B cell (primary cell): ENCODE measurements around the gene CYTH3. TPM values are rescaled to one million over a fixed set of nuclear protein-coding genes. Genes with fewer than 3 reads are reported as not detected.

Experiments used
- ATAC-seq: fragments of 200-7000 bp; cut with Tn5 transposase; one replicate; pipeline ENCODE4 v1.10.0; 2021; ENCODE audit warnings: low read depth, mild to moderate bottlenecking, moderate number of reproducible peaks, moderate library complexity
- CTCF ChIA-PET: fragments of 350-600 bp; sonication (Branson Sonifier 250); formaldehyde crosslinking; loops from one replicate; lab custom pipeline; 2021; ENCODE audit warnings: antibody characterized with exemption, inconsistent platforms; lab: Charles Lee
- POLR2A ChIA-PET: fragments of 350-600 bp; sonication (Branson Sonifier 250); formaldehyde crosslinking; loops from one replicate; lab custom pipeline; 2021; ENCODE audit warnings: antibody characterized with exemption; lab: Charles Lee
- DNase-seq: peaks from one replicate; pipeline ENCODE4 v3.0.0; 2013
- H2AFZ ChIP-seq: 2 replicates; pipeline ENCODE4 v1.6.1; 2012; ENCODE audit warnings: mild to moderate bottlenecking, low read depth, low read length; ENCODE audit not compliant: insufficient read depth, poor library complexity, severe bottlenecking
- H3K27ac ChIP-seq, 2 donors: 1 replicate in 1 of 2; 2 replicates in 1 of 2; pipeline ENCODE4 v1.5.1; 2012 to 2013; ENCODE audit warnings: low read length in 2 of 2, mild to moderate bottlenecking in 2 of 2, moderate library complexity in 1 of 2
- H3K27me3 ChIP-seq, 4 experiments: fragments of 200-600 bp in 1 of 4; sonication (generic) in 1 of 4; replicated peaks in 1 of 4; 1 replicate in 2 of 4; 2 replicates in 2 of 4; pipeline versions ENCODE4 v1.6.1 to v1.7.0; 2013 to 2016; ENCODE audit warnings: low read length in 3 of 4, mild to moderate bottlenecking in 2 of 4, mixed read lengths in 1 of 4, moderate library complexity in 1 of 4; ENCODE audit not compliant: insufficient read depth in 4 of 4, control insufficient read depth in 3 of 4; ENCODE audit errors: control extremely low read depth in 1 of 4
- H3K36me3 ChIP-seq, 2 experiments: replicated peaks in 1 of 2; 1 replicate in 1 of 2; 2 replicates in 1 of 2; pipeline versions ENCODE4 v1.6.1 to v1.7.1; 2013; ENCODE audit warnings: low read length in 1 of 2; ENCODE audit not compliant: insufficient read depth in 2 of 2, control insufficient read depth in 1 of 2; ENCODE audit errors: control extremely low read depth in 1 of 2, extremely low read depth in 1 of 2
- H3K4me1 ChIP-seq, 2 donors: fragments of 200-600 bp in 1 of 2; sonication (generic) in 1 of 2; 1 replicate in 1 of 2; 2 replicates in 1 of 2; pipeline versions ENCODE4 v1.5.1 to v1.6.1; 2013 to 2017; ENCODE audit warnings: low read length in 2 of 2; ENCODE audit not compliant: control insufficient read depth in 2 of 2, insufficient read depth in 2 of 2
- H3K4me2 ChIP-seq: replicated peaks from 2 replicates; pipeline ENCODE3; 2012; ENCODE audit warnings: mild to moderate bottlenecking, low read depth, low read length; ENCODE audit not compliant: poor library complexity, severe bottlenecking
- H3K4me3 ChIP-seq, 5 experiments: fragments of 200-600 bp in 1 of 5; sonication (generic) in 1 of 5; 1 replicate in 3 of 5; 2 replicates in 2 of 5; pipeline versions ENCODE4 v1.5.1 to v1.7.0; 2011 to 2016; ENCODE audit warnings: low read length in 4 of 5, mild to moderate bottlenecking in 4 of 5, low read depth in 2 of 5, control low read depth in 1 of 5, moderate library complexity in 1 of 5; ENCODE audit not compliant: insufficient read depth in 1 of 5; ENCODE audit errors: control extremely low read depth in 1 of 5, extremely low read depth in 1 of 5
- H3K79me2 ChIP-seq: fragments of 200-600 bp; sonication (generic); one replicate; pipeline ENCODE4 v1.6.0; 2016; ENCODE audit warnings: low read length; ENCODE audit not compliant: control insufficient read depth, insufficient read depth
- H3K9ac ChIP-seq: fragments of 200-600 bp; sonication (generic); 2 replicates; pipeline ENCODE4 v1.6.1; 2017; ENCODE audit warnings: mild to moderate bottlenecking, low read length, moderate library complexity
- H3K9me3 ChIP-seq, 3 donors: one replicate each; pipeline versions ENCODE4 v1.6.1 to v1.7.1; 2013; ENCODE audit warnings: low read length in 2 of 3; ENCODE audit not compliant: control insufficient read depth in 2 of 3, insufficient read depth in 1 of 3; ENCODE audit errors: control extremely low read depth in 1 of 3
- H4K20me1 ChIP-seq: 2 replicates; pipeline ENCODE4 v1.6.0; 2012; ENCODE audit warnings: mild to moderate bottlenecking, low read length; ENCODE audit not compliant: insufficient read depth, control insufficient read depth, poor library complexity, severe bottlenecking
- H3K27ac Mint-ChIP-seq: one replicate; pipeline ENCODE4 v1.8.0; 2021; ENCODE audit warnings: mixed read lengths
- H3K27me3 Mint-ChIP-seq: one replicate; pipeline ENCODE4 v1.8.0; 2021; ENCODE audit warnings: mixed read lengths
- H3K4me1 Mint-ChIP-seq: one replicate; pipeline ENCODE4 v1.8.0; 2021; ENCODE audit warnings: mixed read lengths
- H3K4me3 Mint-ChIP-seq: one replicate; pipeline ENCODE4 v1.8.0; 2021; ENCODE audit warnings: mixed read lengths
- H3K9me3 Mint-ChIP-seq: one replicate; pipeline ENCODE4 v1.8.0; 2022; ENCODE audit warnings: mixed read lengths; ENCODE audit not compliant: insufficient read depth
- EZH2 ChIP-seq: IDR thresholded peaks from 2 replicates; pipeline ENCODE4 v1.6.1; 2012; ENCODE audit warnings: borderline replicate concordance, low read depth, mild to moderate bottlenecking, moderate library complexity, low read length; ENCODE audit not compliant: insufficient read depth, poor library complexity, severe bottlenecking
- WGBS: methylation state at CpG from one replicate; pipeline ENCODE4 v1.1.5; 2013; ENCODE audit warnings: missing lambda C conversion rate; ENCODE audit not compliant: insufficient coverage; 5-methylcytosine and 5-hydroxymethylcytosine counted together
- intact Hi-C: fragments of 100-400 bp; cut with micrococcal nuclease; formaldehyde crosslinking; loops from one replicate; pipeline ENCODE4 v1.10.0; 2022
- polyA plus RNA-seq: library from polyadenylated mRNA; depleted of rRNA; stranded (reverse); fragments of >200 nt; gene quantifications from 2 replicates; pipeline ENCODE4 v1.2.3, GENCODE V29; 2012
- total RNA-seq, 2 donors: library from RNA; stranded (reverse); fragments of 120-200 nt in 1 of 2; gene quantifications; 1 replicate in 1 of 2; 2 replicates in 1 of 2; pipeline versions ENCODE4 v1.2.3 to v1.2.4, GENCODE V29; 2013 to 2022
- TF ChIP-seq, protein P1 (sequence below): fragments of 200-600 bp; IDR thresholded peaks from one replicate; pipeline ENCODE4 v1.8.0; 2022; ENCODE audit warnings: antibody characterized with exemption, mild to moderate bottlenecking

CYTH3 gene
- total and polyA plus RNA-seq, 2 donors (not counting 1 experiment from before 2014, with no cell fraction given), result 5.2 to 11.3 TPM

GRCh38 chr7:6167004-6167551 lies 105.3 kb downstream of the CYTH3 start:
- ChIA-PET POLR2A (no interaction called here), CTCF (interaction anchor here (1.7 kb wide), 1 partner anchor 156 kb away, joined by 3 read pairs; no protein-coding TSS in a partner anchor)
- Histone ChIP-seq H3K79me2 (no peaks in the 10 kb centered on the region), H3K36me3 (peaks cover 0 to under 1% of the 10 kb centered on the region in 2 experiments), H3K4me1 (peaks cover 4 to 10% of the 10 kb centered on the region in 2 donors), H3K27ac (no peak overlapping the region), H3K9me3 (no peaks in the 10 kb centered on the region), H4K20me1 (no peaks in the 10 kb centered on the region), H3K27me3 (no peaks in the 10 kb centered on the region), H3K4me2 (peak overlapping the region; percentile 40), H3K9ac (no peak overlapping the region), H3K4me3 (no peak overlapping the region), H2AFZ (peak overlapping the region; percentile 28)
- no peak overlapping the region for H3K27ac Mint-ChIP-seq
- H3K27me3 Mint-ChIP-seq, result no peaks in the 10 kb centered on the region
- no peaks in the 10 kb centered on the region for H3K9me3 Mint-ChIP-seq
- DNase-seq (no peak), ATAC-seq (no peak)
- H3K4me1 Mint-ChIP-seq, result peaks cover 6% of the 10 kb centered on the region
- intact Hi-C loops, result loop anchor here (10.0 kb wide), 1 partner anchor 268 kb away; no protein-coding TSS in a partner anchor
- 68% methylated on average over 13 of the region's 13 CpGs for WGBS
- no peak overlapping the region for H3K4me3 Mint-ChIP-seq
- TF ChIP-seq, protein P1, sequence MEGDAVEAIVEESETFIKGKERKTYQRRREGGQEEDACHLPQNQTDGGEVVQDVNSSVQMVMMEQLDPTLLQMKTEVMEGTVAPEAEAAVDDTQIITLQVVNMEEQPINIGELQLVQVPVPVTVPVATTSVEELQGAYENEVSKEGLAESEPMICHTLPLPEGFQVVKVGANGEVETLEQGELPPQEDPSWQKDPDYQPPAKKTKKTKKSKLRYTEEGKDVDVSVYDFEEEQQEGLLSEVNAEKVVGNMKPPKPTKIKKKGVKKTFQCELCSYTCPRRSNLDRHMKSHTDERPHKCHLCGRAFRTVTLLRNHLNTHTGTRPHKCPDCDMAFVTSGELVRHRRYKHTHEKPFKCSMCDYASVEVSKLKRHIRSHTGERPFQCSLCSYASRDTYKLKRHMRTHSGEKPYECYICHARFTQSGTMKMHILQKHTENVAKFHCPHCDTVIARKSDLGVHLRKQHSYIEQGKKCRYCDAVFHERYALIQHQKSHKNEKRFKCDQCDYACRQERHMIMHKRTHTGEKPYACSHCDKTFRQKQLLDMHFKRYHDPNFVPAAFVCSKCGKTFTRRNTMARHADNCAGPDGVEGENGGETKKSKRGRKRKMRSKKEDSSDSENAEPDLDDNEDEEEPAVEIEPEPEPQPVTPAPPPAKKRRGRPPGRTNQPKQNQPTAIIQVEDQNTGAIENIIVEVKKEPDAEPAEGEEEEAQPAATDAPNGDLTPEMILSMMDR, result no peak
- TF ChIP-seq EZH2, result no peak

DNA sequence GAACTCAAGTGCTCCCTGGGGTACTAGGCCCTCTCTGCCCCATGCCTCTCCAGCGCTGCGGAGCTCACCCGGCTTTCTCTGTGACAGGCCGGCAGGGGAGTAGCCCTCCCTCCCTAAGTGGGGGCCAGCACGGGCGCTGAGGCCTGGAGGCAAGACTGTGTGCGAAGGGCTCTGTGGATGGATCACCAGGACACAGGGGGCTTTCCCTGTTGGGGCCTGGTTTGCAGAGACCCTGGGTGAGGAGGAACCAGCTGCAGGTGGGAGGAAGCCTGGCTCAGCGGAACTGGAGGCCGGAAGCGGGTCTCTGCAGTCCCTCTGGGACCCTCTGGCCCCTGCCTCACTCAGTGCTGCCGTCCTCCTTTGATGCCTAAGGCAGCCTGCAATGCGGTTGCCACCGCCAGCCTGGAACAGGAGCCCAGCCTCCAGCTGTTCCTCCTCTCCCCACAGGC lies 106.0 kb downstream of the CYTH3 start:
- DNase-seq (no peak), ATAC-seq (no peak)
- Histone ChIP-seq H3K4me3 (no peak overlapping the region), H3K4me1 (peaks cover 4 to 10% of the 10 kb centered on the region in 2 donors), H3K79me2 (no peaks in the 10 kb centered on the region), H3K36me3 (peaks cover 0 to 3% of the 10 kb centered on the region in 2 experiments), H3K9me3 (no peaks in the 10 kb centered on the region), H3K9ac (no peak overlapping the region), H2AFZ (peak overlapping the region; percentile 28), H3K27me3 (no peaks in the 10 kb centered on the region), H4K20me1 (no peaks in the 10 kb centered on the region), H3K4me2 (peak overlapping the region; percentile 40), H3K27ac (no peak overlapping the region)
- 57% methylated on average over 13 of the region's 13 CpGs for WGBS
- Mint-ChIP-seq H3K27ac (no peak overlapping the region), H3K4me1 (peaks cover 6% of the 10 kb centered on the region), H3K27me3 (no peaks in the 10 kb centered on the region), H3K4me3 (no peak overlapping the region), H3K9me3 (no peaks in the 10 kb centered on the region)
- POLR2A ChIA-PET, result no interaction called here
- intact Hi-C loops, result loop anchor here (10.0 kb wide), 1 partner anchor 268 kb away; no protein-coding TSS in a partner anchor
- CTCF ChIA-PET, result interaction anchor here (1.7 kb wide), 1 partner anchor 157 kb away, joined by 3 read pairs; no protein-coding TSS in a partner anchor
- TF ChIP-seq, protein P1, result no peak
